Stimulated activated CD4-positive, alpha-beta T cell treated with anti-CD3 and anti-CD28 coated beads, Interleukin-15, amount 100 ng/mL, for 24 hours (primary cell): ENCODE data around the gene SCEL.
"Not testable (repeated sequence)": the region's sequence is repeated elsewhere in the genome, so short reads cannot be mapped to it uniquely, and the experiment has no call there.

ENCODE experiments used
- DNase-seq: peaks from one replicate; pipeline ENCODE4 v3.0.0-alpha.2; 2020

Gene SCEL

DNA sequence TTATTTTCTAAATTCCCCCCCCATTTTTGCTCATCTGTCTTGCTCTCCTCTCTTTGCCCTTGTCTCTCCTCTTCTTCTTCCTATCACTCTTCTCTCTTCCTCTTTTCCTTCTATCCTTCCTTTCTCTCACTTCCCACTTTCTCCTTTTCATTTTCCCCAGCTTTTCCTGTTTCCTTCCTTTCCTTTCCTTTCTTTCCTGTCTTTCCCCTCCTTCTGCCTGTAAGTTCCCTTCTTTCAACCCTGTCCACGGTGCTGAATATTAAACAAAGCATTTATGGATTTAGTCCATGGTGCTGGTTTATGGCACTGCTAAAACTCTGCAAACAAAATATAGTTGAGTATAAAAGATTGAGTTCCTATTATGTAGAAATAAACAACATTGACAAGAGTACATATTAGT lies 27.6 kb downstream of the SCEL start:
- no peak for DNase-seq

DNA sequence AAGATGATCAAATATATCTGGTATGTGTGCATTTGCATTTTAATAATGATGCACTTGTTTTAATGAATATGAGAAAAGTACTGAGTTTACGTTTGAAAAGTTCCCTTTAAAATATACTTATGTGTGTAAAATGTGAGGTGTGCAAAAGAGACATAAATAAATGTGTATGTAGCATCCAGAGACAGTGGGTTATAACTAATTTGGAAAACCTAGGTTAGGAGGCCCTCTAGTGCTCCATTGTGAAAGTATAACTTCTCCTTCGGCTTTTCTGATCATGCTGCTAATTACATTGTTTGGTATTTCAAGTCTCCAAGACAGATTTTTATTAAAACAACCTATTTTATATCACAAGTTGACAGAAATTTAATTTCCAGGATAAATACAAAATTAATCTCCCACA lies 30.1 kb downstream of the SCEL start:
- no peak for DNase-seq

DNA sequence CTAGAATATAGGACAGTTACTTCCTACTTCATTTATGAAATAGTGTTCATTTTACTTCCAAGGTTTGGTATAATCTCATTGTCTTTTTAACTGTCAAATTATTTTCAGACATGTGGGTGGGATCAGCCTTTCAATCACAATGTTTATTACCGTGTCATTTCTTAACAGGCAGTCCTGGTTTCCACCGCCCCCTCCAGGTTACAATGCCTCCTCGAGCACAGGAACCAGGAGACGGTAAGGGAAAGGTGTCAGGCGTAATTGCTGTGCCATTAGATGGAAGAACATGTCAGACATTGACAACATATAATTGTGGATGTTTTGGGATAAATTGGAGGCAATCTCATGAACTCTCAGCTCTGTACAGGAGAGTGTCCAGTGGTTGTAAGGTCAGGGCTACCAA lies 36.5 kb downstream of the SCEL start:
- DNase-seq = no peak

DNA sequence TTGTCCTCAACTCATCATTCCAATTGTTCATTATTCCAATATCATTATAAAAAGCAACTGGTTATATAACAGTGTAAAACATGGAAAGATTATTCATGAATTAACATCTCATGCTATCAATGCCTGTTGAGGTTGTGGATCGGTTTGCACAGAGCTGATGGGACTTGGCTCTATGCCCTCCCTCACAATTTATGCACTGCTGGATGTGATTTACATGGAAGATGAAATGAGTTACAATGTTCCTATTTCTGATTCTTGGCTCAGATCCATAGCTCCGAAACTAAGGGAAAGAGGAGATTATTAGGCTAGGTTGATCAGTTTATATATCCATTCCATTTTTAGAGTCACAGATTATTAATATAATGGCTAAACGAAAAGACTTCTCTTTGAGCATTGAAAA lies 38.6 kb downstream of the SCEL start:
- DNase-seq = no peak

DNA sequence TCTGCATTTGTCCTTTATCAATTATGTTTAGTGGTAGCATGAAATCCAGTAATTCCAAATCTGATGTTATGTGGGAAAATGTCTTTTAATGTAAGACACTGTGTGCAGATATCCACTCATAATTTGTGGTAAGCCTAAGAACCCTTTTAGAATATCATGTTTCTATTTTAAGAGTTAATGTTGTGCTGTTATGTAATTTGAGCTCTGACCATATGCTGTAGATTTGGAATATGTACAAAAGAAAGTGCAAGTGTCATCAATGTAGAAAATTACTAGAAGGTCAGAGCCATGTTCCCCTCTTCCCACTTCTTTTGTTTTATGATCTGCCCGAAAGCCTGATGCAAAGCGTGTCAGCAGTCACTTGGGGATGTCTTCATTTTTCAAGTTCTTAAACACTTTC lies 44.5 kb downstream of the SCEL start:
- DNase-seq = no peak

DNA sequence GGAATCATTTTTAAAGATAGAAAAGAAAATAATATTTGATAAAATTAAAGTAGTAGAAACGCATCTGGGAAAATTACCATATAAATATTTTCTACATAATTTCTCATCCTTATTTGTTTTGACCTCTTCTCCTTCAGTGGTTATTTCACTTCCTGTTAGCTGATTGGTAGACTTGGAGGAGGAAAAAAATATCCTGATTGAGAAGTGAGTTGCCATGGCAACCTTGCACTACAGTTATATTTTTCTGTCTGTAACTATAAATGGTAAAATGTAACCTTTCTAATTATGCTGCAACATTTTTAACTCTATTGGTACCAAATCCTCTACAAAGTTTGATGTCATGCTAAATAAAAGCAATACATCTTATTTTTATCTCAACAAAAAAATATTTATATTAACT lies 45.2 kb downstream of the SCEL start:
- DNase-seq = no peak

DNA sequence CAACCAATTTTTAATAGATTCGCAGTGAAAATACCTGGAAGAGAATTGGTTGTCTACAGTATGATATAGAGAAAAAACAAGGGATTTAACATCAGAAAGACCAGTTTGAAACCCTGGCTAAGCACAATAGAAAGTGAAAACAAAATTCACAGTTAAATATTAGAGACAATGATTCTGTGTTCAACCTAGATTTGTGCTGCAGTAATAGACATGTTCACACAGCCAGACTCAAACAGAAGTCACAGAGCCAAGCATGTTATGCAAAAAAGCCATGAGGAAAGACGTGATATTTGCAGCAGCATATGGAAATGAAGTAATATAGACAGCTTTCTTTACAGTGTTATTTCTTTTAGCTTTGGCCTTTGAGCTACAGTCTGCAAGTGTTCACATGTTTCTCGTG lies 48.1 kb downstream of the SCEL start:
- no peak for DNase-seq

DNA sequence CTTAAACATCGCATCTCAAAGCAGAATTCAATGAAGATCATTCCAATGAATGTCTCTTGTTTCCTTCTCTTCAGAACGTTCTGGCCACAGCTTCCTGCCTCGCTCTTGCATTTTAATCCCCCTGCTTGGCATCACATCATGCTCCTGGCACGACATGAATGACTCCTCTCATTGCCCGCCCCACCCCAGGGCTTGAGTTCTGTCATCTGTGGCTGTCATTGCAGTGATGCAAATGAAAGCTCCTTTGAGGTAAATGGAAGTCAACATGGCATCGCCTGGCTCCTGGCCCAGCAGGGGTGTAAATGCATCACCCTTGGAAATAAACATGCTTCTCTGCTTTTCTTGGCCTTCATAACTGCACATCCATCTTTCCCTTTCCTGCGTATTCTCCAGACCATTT lies 48.6 kb downstream of the SCEL start:
- DNase-seq = no peak

DNA sequence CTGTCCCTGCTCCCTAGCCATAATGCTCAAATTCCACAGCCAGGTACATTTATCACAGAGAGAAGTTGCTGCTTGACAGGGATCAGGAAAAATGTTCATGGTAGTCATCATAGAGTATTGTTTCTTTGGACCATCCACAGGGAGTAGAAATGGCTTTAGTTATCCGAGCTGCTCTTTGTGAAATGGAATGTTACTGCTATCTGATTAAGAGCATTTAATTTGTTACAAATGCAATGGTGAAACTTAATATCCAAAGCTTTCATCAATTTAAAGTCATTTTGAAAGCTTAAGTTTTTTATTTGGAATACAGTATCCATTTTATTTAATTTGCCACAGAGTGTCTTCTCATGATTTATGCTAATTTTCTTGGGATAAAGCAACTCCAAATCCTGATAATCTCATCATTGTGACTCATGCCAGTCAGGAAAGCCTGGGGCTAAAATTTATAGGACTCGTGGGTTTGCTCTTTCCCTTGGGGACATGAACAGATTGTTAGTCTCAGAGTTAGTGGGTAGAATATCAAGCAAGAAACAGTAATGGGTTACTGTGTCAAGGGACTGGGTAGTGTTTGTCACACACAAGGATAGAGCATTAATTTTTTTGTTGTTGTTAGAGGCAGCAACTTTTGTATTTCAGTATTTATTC lies 59.8 kb downstream of the SCEL start:
- DNase-seq = no peak

DNA sequence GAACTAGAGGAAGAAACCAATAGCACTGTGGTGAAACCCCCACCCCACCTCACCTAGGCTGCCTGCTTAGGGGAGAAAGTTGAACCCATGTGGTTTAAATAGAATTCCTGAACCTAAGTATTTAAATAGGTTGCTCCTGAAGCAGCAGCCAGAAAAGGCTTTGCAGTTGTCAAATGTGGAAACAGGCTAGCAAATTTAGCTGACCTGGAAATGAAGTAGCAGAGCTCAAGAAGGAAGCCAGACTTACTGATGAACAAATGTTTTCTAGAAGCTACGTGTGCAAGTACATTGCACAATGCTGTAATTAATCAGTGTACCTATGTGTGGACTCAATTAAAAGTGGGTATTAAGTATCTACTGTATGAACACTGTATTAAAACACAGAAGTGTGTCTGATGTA lies 61.3 kb downstream of the SCEL start:
- no peak for DNase-seq

DNA sequence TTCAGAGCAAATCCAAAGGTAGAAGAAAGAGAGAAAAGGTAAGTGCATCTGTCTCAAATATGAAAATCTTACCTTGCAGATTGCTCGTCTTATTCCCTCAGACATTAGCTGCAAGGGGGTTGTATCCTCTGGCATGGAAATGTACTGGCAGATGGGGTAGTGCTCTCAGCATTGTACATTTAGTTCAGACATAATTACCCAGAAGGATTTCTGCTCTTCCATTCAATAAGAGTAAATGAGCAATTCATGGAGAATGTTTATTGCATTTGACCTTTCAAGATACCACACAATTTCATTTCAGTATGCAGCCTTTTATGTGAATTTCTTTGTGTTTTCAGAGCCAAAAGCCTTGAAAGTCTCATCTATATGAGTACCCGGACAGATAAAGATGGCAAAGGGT lies 63.8 kb downstream of the SCEL start:
- DNase-seq = no peak

DNA sequence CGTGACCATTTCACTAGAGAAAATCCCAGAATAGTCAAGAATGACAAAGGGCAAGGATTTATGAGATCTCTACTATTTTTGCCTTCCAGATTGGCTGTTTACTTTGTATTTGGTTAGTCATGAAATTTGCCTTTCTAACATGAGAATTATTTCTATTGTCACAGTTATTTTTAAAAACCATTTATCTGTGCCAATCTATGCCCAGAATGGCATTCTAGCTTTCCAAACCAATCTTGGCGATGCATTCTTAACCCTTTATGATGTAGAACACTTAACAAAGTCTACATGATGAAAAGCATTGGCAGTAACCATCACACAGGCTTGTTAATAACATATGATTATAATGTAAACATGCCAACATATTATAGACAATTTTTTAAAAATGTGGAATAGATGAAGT lies 65.2 kb downstream of the SCEL start:
- DNase-seq = no peak

DNA sequence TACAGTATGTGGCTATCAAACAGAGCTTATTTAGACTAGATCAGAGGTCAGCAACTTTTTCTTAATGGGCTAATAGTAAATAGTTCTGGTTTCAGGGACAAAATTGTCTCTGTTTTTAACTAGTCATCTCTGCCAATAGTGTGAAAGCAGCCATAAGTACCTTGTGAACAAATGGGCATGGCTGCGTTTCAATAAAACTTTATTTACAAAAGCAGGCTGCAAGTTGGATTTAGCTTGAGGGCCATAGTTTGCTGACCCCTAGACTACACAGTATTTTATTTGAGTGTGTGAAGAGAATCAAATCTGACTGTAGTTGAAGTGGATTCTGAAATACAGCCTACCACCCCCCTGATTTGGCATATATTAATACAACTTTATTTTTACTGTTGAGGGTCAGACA lies 75.6 kb downstream of the SCEL start:
- DNase-seq = no peak

DNA sequence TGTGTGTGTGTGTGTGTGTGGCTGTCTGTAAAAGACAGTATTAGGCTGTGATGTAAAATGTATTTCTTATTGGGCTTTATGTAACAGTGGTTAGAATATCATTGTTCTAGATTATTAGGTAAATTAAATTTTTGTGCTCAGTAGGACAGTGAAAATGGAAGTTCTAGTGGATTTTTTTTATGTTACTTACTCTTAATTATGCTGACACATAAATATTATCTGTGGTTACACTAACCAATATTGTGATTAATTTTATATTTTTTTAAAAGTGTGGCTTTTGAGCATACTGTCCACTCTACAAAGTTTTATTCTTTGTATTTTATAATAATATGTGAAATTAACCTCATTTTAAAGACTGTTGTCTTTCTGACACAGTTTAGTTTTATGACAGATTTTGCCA lies 80.5 kb downstream of the SCEL start:
- no peak for DNase-seq

DNA sequence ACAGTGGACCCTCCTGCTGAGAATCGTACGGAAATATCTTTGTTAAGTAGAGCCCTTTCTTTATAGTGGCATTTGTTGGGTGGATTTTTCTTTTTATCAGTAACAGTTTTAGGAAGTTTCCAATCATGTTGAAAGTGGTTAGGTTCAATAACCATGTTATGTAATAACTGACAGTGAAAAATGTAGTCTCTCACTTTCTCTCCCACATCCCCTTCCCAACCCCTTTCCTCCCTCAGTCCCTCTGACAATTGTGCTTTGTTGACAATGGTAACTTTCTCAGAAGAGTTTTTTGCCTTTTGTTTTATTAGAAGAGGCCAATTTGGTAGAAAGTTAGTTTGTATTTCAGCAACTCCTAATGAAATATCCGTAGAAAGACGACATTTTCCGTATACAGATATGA lies 84.1 kb downstream of the SCEL start:
- DNase-seq = no peak

DNA sequence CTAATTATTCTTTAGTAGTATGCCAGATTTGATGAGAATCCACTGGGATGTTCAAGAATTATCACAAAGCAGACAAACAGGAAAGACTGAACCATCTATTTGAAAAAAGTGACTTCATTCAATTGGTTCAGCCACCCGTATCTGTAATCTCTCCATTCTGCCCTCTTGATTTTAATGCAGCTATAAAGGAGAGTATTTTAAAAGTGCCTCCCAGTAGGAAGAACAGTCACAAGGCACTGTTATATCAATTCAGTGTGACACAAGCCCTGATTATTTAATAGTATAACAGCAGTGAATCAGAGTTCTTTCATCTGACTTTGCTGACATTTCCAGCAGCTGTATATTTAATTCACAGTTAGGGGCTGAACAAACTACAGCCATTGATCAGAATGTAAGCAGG lies 84.6 kb downstream of the SCEL start:
- no peak for DNase-seq

DNA sequence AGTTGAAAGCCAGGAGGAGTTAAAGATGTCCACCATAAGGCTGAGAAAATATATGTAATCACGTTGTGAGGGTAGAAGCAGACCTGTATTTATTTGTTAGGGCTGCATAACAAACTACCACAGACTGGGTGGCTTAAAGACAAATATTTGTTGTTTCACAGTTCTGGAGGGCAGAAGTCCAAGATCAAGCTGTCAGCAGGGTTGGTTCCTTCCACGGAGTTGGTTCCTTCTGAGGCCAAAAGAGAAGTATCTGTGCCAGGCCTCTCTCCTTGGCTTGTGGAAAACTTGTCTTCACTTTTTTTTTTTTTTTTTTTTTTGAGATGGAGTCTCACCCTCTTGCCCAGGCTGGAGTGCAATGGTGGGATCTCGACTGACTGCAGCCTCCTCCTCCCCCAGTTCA lies 88.3 kb downstream of the SCEL start:
- DNase-seq = no peak

DNA sequence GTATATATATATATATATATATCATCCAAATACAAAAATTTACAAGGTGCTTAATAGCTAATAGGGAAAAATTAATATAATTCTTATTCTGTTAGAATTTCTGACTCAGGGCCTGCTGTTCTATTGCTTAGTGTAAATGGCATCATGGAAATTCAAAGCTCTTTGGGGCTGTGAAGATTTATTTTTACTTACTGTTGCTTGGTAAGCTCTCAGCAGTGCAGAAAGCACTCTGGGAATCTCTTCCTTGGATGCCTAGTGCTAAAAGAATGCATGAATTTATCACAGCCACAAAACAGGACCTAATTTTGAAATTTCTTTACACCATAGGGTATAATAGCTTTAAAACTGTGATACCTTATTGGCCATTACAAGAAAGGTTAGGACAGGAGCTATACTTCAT lies 92.7 kb downstream of the SCEL start:
- DNase-seq = no peak

DNA sequence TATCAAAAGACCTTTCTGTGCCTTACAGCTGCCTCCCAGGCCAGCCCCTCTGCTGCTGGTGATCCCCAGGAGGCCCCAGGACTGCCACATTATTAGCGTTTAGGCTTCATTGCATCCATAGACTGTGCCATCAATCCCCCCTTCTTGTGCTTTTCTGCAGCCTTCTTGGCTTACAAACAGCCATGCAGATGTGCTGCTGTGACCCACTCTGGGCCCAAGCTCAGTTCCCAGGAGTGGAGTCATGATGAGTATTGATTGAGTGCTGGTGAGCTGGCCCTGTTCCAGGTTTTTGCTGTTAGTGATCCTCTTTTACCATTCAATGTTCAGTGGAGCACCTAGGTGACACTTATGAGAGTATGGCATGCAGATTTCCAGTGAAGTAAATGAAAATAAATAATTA lies 102.1 kb downstream of the SCEL start:
- DNase-seq = no peak

DNA sequence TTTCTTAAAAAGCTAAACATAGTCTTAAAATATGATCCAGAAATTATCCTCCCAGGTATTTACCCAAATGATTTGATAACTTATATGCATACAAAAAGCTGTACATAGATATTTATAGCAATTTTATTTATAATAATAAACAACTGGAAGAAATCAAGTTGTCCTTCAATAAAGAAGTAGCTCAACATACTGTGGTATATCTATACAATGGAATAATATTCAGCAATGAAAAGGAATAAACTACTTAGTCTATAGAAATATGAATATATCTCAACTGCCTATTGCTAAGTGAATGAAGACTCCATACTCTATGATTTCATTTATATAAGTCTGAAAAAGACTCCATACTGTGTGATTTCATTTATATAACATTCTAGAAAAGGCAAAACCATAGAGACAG lies 114.9 kb downstream of the SCEL start:
- no peak for DNase-seq

DNA sequence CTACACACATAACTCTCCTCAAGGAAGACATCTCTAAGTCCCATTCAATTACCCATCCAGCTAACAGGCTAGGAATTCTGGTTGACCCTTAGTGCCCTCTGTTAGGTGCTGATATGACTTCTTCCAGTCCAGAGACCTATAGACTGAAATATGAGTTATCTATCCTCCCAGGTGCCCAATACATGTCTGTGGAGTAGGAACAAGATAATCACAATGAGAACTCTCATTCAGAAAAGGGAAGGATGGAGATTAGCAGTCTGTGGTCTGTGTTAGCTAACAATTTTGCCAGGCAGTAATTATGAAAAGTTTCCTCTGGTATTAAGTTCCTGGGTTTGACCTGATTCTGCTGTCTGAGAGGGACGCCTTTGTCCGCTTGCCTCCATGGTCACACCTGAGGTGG lies 117.8 kb downstream of the SCEL start:
- no peak for DNase-seq

DNA sequence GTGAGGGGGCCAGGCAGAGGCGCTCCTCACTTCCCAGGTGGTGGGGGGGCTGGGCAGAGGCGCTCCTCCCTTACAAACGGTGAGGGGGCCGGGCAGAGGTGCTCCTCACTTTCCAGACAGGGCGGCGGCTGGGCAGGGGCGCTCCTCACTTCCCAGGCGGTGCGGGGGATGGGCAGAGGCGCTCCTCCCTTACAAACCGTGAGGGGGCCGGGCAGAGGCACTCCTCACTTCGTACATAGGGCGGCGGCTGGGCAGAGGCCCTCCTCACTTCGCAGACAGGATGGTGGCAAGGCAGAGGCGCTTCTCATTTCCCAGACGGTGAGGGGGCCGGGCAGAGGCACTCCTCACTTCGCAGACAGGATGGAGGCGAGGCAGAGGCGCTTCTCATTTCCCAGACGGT lies 124.5 kb downstream of the SCEL start:
- not testable (repeated sequence) for DNase-seq

DNA sequence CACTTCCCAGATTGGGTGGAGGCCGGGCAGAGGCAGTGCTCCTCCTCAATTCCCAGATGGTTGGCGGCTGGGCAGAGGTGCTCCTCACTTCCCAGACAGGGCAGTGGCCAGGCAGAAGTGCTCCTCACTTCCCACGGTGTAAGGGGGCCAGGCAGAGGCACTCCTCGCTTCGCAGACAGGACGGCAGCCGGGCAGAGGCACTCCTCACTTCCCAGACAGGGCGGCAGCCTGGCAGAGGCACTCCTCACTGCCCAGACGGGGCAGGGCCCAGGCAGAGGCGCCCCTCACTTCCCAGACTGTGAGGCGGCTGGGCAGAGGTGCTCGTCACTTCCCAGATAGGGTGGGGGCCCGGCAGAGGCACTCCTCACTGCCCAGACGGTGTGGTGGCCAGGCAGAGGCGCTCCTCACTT lies 125.3 kb downstream of the SCEL start:
- no peak for DNase-seq

DNA sequence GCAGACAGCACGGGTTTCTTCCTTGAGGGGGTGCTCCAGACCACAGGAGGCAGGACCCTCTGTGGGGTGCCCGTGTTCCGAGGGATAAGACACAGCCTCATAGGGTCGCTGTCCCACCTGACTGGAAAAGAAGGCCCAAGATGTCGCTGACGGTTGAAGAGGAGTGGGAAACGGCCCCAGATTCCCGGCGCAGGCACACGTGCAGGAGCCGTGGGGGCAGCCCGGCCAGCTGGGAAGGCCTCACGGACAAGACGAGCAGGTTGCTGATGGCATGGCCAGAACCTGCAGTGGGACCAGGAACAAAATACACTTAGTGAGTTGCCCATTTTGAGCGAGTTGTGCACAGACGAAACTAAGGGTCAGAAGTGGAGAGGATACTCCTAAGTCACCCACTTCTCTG lies 126.8 kb downstream of the SCEL start:
- DNase-seq = not testable (repeated sequence)

DNA sequence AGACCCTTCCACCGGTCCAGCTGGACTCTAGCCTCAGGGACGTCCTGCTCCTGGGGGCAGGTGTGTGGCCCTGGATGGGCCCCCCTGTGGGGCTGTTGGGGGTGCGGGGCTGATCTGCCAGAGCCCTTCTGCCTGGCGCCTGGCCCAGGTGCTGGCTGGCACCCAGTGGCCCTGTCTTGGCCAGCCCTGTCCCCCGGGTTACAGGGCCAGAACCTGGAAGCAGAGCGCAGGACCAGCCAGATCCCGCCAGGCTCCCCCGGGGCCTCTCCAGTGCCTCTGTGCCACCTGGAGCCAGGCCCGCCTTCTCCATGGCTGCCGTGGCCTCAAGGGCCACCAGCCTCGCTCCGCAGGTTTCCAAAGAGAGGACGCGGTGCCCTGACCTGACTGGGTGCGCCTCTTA lies 127.3 kb downstream of the SCEL start:
- DNase-seq = not testable (repeated sequence)

DNA sequence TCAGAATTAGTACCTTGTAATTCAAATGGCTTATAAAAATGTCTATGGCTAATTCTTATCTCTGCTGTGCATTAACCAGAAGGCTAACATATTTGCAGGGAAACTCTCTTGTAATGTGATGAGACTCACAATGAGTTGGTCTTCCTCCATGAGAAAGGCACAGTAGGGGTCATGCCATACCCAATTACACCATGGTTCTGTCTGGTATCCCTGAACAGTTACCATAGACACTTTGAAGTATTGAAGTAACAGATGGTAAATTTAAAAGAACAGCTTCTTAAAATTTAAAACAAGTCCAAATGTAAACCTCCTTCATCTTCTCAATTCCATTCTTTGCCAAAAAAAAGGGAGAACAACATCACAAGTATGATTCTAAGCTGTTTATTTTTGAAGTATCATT lies 139.3 kb downstream of the SCEL start:
- DNase-seq = no peak
